Right atrium auricular region (tissue), 2 donors: ENCODE results near the gene NPIPA2. TPM values are rescaled to one million over a fixed set of nuclear protein-coding genes. Genes with fewer than 3 reads are reported as not detected.
"Not testable (repeated sequence)": the region's sequence is repeated elsewhere in the genome, so short reads cannot be mapped to it uniquely, and the experiment has no call there.

Experiments
- DNase-seq: peaks from one replicate; pipeline ENCODE4 v3.0.0-alpha.2; 2019; ENCODE audit warnings: low spot score
- H3K27ac ChIP-seq, 2 donors: fragments of 200-600 bp; sonication (generic); 1 replicate in 1 of 2; 2 replicates in 1 of 2; pipeline ENCODE4 v1.5.1; 2016 to 2019
- H3K27me3 ChIP-seq, 2 donors: fragments of 200-600 bp; sonication (generic); one replicate each; pipeline versions ENCODE4 v1.5.1 to v1.6.0; 2017 to 2019
- H3K36me3 ChIP-seq: fragments of 200-600 bp; sonication (generic); one replicate; pipeline ENCODE4 v1.5.1; 2016
- H3K4me1 ChIP-seq, 2 donors: fragments of 200-600 bp; sonication (generic); one replicate each; pipeline versions ENCODE4 v1.5.1 to v1.6.0; 2017 to 2019
- H3K4me3 ChIP-seq, 2 donors: fragments of 200-600 bp; sonication (generic); 1 replicate in 1 of 2; 2 replicates in 1 of 2; pipeline ENCODE4 v1.5.1; 2017 to 2019; ENCODE audit warnings: mild to moderate bottlenecking in 1 of 2, moderate library complexity in 1 of 2
- H3K9me3 ChIP-seq, 2 donors: fragments of 200-600 bp; sonication (generic); one replicate each; pipeline ENCODE4 v1.5.1; 2019
- total RNA-seq, 2 donors: library from RNA; depleted of rRNA; stranded (reverse); fragments of >200 nt; gene quantifications; one replicate each; pipeline ENCODE4 v1.1.0, GENCODE V29; 2016

Gene NPIPA2
- total RNA-seq, 2 donors from 2014 or later: 1.4 TPM; not detected in 1

DNA sequence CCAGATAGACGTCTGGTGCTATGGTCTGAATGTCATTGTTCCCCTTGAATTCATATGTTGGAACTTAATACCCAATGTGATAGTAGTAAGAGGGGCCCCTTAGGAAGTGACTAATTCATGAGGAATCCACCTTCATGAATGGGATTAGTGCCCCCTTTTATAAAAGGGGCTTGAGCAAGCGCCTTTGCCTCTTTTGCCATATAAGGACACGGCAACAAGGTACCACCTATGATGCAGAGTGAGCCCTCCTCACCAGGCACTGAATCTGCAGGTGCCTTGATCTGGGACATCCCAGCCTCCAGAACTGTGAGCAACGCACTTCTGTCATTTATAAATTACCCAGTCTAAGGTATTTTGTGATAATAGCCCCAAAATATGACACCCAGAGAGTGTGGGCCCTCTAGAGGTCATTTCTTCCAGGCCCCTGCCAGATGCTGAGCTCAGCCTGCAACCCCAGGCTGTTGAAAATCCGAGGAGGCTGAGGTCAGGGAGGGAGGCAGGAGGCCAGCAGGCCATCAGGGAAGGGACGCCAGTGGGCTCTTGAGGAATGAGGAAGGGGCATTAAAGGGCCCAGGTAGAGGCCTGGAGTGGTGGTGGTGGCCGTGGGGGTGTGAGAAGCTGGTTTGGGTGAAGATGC is 48.1 kb downstream of the NPIPA2 start:
- not testable (repeated sequence) for H3K4me1 ChIP-seq, H3K36me3 ChIP-seq, DNase-seq, H3K9me3 ChIP-seq, H3K4me3 ChIP-seq, H3K27ac ChIP-seq, H3K27me3 ChIP-seq

DNA sequence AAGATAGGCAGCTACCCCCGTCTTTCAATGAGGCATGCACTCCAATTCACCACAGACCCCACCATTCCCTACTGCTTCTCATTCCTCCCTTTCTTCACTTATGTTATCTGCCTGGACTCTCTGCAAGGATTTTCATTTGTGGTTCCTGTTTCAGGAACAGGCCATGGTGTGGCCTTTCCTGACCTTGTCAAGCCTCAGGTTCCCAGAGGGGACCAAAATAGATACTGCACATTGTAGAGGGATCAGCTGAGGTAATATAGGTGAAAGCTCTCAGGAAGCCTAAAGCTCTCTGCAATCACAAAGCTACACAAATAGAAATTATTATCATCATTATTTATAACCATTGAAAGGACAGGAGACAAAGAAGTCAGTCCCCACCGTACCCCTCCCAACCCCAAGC is 50.6 kb downstream of the NPIPA2 start:
- not testable (repeated sequence) for H3K9me3 ChIP-seq, H3K27ac ChIP-seq, H3K4me3 ChIP-seq, H3K27me3 ChIP-seq, H3K4me1 ChIP-seq, H3K36me3 ChIP-seq, DNase-seq

DNA sequence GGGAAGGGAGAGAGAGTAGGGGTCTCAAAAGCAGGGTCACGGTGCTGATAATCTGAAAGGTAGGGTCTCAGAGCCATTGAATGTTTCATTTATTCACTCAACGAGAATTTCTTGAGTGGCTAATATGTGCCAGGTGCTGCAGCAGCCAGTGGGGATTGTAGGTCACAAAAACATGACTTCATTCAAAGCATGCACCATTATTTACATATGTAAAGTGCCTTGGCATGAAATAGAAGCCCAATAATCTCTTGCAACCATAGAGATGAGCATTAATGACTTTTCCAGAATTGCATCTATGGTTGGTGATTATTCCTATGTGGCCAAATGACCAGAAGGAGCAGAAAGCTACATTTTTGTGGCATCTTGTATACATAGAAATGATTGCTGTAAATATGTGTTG is 55.2 kb downstream of the NPIPA2 start:
- not testable (repeated sequence) for H3K27me3 ChIP-seq, H3K36me3 ChIP-seq, H3K9me3 ChIP-seq, H3K27ac ChIP-seq, DNase-seq, H3K4me1 ChIP-seq, H3K4me3 ChIP-seq

DNA sequence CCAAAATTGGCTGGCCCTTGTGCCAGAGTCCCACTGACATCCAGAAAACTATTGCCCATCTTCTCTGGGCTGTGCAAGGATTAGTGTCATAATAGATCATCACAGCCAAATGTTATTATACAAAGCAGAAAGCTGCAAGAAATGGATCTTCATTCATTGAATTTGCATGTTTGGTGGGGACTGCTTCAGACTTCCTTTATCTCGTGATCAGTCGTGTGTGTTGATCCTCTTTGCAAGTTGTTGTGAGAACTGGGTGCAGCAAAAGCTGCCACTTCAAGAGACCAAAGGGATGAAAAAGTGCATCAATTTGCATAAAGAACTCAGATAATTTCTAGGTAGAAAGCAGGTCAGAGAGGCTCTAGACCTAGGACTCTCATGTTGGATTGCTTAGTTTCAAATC is 61.2 kb downstream of the NPIPA2 start:
- not testable (repeated sequence) for H3K4me3 ChIP-seq, H3K9me3 ChIP-seq, DNase-seq, H3K36me3 ChIP-seq, H3K27me3 ChIP-seq, H3K27ac ChIP-seq, H3K4me1 ChIP-seq

DNA sequence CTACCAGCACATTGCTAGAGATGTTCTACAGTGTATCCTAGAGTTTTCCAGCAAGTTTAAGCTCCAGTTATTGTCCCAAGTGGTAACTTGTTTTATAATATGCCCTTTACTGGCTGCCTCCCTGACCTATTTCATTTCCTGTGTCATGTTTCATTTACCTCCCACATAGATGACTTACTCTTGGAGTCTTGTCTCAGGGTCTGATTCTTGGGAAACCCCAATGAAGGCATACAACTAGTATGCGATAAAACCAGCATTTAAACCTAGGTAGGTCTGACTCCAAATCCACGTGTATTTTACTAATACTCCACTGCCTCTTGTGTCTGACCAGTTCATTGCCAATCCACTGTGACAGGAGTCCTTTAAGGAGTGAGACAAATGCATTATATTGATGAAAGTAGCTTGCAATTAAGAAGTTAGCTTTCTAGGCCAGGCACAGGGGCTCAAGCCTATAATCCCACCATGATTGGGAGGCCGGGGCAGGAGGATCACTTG is 64.9 kb downstream of the NPIPA2 start:
- DNase-seq, H3K4me3 ChIP-seq, H3K27me3 ChIP-seq, H3K36me3 ChIP-seq, H3K4me1 ChIP-seq, H3K27ac ChIP-seq, H3K9me3 ChIP-seq: not testable (repeated sequence)

DNA sequence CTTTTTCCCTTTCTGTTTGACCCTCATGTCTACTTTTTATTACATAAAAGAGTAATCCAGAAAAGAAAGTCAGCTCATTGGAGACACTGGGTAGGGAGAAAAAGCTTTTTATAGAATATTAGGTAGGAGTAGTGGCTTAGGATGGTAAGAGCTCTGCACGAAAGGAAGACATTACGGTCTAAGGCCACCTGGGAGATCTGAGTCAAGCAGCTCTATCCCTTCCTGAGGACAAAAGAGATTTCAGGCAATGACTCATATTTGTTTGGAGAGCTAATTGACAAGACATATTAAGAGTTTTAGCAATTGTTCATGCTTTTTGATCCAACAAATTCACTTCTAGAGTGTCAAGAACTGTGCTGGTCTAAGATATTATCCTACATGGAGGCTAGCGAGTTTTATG is 71.6 kb downstream of the NPIPA2 start:
- not testable (repeated sequence) for H3K36me3 ChIP-seq, H3K27ac ChIP-seq, H3K27me3 ChIP-seq, H3K4me1 ChIP-seq, DNase-seq, H3K4me3 ChIP-seq, H3K9me3 ChIP-seq

Other genes with a start within 250 kb of the NPIPA2 start
- gene PARN, start 112.3 kb upstream of the NPIPA2 start, total RNA-seq: 10 to 100 TPM; 19.5 to 26.0 TPM
- 10 to 100 TPM; 23.4 to 24.7 TPM for gene BFAR, start 109.6 kb upstream of the NPIPA2 start, total RNA-seq
- gene PLA2G10, start 48.2 kb upstream of the NPIPA2 start, total RNA-seq: not detected
- 1 to 10 TPM in 1 of 2 donors, not detected in 1; 1.4 TPM for gene NPIPA3, start 39.1 kb upstream of the NPIPA2 start, total RNA-seq
- gene NOMO1, start 91.2 kb downstream of the NPIPA2 start, total RNA-seq: 100 to 1,000 TPM; 112 to 143 TPM
- gene NPIPA1, start 194.9 kb downstream of the NPIPA2 start, total RNA-seq: 10 to 100 TPM; 24.5 to 35.3 TPM
- gene PDXDC1, start 232.5 kb downstream of the NPIPA2 start, total RNA-seq: 10 to 100 TPM; 50.4 to 60.8 TPM